Fibroblast of peridontal ligament (primary cell): ENCODE data around the gene NRIP3.
"Not testable (repeated sequence)": the region's sequence is repeated elsewhere in the genome, so short reads cannot be mapped to it uniquely, and the experiment has no call there.

ENCODE experiments used
- DNase-seq: peaks from one replicate; pipeline ENCODE4 v3.0.0-alpha.2; 2010; ENCODE audit errors: extremely low read depth

Gene NRIP3

GRCh38 chr11:9016916-9017642, 13.3 kb upstream of the NRIP3 start:
- no peak for DNase-seq

DNA sequence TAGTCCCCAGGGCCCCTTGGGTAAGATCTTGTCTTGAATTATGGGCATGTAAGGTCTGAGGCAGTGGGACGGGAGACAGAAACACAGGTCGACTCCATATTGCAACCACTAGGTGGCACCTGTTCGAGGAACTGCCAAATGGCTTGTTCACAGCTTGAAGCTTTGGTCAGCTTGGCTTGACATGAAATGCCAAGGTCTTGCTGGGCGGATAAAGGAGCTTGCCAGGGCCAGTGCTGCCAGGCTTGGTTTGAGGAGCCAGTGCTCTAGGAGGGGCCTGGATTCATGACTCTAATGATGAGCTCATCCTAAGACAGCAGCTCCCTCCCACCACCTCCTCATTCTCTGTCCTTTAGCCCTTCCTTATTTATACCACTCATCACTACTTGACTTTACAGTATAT, 11.9 kb upstream of the NRIP3 start:
- DNase-seq: peak; percentile 83

- DNase-seq: no peak
Measured at GRCh38 chr11:9014826-9015225, 11.0 kb upstream of the NRIP3 start.

GRCh38 chr11:9013373-9013772, 9.6 kb upstream of the NRIP3 start:
- no peak for DNase-seq

GRCh38 chr11:9009538-9009937, 5.7 kb upstream of the NRIP3 start:
- not testable (repeated sequence) for DNase-seq

DNA sequence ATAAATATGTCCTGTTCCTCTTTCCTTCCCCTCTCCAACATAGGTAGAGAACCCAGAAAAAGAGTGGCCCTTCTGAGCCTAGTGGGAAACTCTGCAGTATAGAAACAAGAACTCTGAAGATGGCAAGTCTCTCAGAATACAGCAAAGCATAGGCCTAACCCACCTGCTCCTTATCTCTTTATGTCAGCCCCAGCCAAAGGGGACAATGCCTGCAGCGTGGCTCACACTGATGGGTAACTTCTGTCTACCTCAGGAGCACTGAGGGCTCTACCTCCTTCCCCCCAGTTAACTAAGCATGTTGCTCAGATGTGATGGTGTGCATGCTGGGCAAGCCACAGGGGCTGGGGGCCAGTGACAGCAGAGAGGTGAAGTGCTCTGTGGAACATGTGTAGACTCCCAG, 4.9 kb upstream of the NRIP3 start:
- no peak for DNase-seq

DNA sequence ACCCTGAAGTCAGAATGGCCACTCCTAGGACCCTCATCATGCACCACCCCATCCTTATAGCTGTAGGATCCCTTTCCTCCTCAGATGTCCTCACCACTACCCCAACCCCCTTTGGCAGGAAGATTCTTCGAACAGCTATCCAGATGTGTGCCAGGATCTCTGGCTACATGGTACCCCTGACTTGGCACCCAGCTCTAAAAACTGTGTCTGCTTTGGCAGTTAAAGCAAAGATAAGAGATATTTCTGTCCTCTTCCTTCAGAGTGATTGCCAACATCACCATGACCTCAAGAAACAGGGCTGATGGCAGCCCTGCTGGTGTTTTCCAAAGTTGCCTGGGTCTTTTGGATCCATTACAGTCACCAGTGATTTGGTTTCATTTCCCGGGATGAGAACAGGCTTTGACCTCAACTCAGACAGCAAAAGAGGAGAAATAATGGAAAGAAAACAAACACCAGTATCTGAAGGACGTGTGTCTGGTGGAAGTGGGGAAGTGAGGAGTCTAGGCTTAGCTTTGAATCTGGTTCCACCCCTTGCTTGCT, 4.3 kb upstream of the NRIP3 start:
- DNase-seq: no peak

GRCh38 chr11:9005087-9005486, 1.3 kb upstream of the NRIP3 start:
- DNase-seq: no peak

DNA sequence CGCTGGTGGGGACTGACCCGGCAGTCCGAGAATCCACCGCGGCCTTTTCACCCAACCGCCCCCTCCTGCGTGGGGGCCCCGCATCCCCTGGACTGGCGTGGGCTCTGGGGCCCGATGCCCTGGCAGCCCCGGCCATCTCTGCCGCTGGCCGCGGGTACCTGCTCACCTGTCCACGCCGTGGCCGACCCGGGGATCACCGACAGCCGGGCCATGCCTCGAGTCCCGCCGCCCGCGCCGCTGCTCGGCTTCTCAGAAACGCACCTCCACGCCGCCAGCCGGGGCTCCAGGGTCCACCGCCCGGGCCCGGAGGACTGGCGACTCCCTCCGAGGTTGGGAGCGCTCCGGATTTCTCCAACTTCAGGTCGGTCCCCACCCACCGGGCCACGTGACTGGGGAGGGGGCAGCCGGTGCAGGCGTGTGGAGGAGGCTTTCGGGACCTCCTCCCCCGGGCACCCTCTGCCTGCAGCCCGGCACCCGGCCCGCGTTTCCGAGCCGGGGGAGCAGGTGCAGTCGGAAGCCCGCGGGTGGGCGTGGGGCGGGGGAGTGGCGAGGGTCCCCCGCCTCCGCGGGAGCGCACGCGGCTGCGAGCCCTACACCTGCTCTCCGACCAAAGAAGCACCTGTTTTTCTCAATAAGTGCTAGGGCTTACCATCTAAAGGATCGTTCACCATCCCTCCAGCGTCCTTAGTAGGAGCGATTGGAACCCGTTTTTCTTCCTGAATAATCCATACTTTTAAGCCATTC, 554 bp upstream of the NRIP3 start:
- no peak for DNase-seq

- no peak for DNase-seq
Measured at GRCh38 chr11:9002920-9003572, 755 bp downstream of the NRIP3 start.

DNA sequence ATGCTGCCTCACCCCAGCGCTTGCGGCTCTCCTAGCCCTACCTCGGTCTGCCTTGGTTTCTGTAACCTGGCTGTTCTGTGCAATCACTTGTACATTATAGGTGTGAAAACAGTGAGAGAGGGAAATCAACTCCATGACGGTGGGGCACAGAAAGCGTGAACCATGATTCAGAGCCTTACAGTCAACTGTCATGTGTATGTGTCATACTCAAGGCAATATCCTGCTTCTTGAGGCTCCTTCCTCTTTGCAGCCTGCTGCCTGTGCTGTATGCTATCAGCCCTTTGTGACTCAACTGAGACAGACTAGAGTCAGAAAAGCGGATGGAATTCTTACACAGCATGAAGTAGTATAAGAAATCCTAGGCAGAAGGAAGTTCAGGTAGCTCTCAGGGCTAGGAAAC, 2.1 kb downstream of the NRIP3 start:
- DNase-seq: peak; percentile 56

DNA sequence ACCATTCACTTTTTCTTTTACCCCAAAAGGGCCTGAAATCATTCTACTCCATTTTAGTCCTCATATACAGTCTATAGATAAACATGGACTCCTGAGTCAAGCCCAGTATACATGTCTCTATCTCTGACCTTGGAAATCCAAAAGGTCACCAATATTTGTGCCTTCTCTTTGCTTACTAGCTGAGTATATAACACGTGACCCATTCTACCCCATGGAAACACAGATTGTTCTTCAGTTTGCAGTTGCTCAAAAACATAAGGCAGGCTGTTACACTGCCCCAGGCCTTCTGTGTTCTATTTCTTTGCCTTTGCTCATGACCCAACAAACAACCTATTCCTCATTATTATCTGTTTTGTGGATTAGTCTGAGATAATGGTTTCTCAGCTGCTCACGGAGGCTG, 5.8 kb downstream of the NRIP3 start:
- no peak for DNase-seq

DNA sequence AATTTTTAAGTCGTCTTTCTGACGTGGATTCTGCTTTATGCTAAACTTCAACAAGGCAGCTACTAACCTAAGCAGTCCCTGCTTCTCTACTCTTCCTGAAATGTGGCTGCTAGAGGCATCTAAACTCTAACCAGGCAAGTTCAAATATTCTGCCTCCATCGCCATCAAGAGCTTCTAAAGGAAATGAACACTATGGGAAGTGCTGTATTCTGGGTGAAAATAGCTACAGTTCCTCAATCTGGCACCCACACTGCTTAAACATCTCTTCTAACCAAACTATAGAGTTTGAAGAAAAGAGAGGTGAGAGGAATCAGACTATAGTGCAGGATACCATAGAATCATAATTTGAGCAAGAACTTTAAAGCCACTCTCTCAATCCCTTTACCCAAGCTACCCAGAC, 6.3 kb downstream of the NRIP3 start:
- DNase-seq: no peak

DNA sequence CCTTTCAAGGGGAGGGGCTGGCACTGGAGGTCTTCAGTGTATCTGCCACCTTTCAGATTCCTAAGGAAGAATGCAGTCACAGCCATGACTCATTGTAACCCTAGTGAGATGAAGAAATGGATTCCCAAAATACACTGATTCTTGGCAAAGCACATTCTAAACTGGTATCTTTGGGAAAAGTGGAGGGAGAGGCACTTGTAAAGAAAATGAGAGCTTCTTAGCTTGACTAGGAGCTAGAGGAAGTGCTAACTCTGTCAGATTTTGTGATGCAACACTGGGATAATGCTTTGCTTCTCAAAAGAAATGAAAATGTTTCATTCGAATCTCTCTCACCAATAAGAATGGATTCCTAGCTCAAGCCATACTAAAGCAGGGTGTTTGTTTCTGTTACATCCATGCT, 14.3 kb downstream of the NRIP3 start:
- DNase-seq: peak; percentile 77

DNA sequence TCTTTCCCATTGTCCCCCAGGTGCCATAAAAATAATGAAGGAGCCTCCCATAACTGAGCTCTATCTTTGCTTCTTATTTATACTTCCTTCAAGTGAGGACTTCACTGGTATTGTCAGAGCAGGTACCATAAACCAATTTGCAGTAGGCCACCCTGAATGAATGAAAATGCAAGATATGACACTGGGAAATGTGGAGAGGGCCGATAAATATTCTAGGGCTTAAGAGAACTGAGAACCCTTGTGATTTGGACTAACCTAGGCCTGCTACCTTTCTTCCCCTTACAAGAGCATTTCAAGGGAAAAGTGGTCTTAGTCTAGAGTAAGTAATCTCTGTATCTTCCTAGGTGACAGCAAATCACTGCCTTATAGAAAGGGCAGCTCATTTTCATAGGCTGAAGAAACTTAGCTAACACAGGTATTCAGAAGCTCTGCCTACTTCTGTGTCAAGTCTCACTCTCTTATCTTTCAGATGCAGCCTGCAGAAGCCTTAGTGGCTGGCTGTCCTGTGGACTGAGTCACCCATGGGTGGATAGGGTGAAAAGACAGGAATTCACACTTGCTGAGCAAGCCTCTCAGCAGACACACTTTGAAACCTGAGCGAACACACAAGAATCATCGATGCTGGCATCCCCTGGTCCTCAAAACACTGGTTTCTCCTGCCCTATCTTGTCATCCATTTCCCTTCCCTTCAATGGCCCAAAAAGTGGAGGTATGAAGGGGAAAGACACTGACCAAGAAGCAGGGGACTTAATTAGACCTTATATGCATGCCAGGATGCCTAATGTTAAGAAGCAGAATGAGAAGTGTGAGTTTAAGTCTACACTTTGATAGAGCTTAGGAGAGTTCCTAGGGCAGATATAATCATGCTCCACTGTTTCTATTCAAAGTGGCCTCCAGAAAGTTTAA, 15.2 kb downstream of the NRIP3 start:
- DNase-seq: no peak

- no peak for DNase-seq
Measured at GRCh38 chr11:8987446-8987845, 16.4 kb downstream of the NRIP3 start.

DNA sequence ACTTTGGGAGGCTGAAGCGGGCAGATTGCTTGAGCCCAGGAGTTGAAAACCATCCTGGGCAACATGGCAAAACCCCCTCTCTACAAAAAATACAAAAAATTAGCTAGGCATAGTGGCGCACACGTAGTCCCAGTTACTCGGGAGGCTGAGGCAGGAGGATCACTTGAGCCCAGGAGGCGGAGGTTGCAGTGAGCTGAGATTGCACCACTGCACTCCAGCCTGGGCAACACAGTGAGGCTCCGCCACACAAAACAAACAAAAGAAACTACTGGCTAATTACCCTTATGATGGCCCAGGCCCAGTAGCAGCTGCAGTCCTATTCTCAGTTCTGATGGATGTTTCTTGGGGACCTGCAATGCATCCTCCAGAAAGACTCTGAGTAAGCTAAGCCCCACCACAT, 17.0 kb downstream of the NRIP3 start:
- not testable (repeated sequence) for DNase-seq

DNA sequence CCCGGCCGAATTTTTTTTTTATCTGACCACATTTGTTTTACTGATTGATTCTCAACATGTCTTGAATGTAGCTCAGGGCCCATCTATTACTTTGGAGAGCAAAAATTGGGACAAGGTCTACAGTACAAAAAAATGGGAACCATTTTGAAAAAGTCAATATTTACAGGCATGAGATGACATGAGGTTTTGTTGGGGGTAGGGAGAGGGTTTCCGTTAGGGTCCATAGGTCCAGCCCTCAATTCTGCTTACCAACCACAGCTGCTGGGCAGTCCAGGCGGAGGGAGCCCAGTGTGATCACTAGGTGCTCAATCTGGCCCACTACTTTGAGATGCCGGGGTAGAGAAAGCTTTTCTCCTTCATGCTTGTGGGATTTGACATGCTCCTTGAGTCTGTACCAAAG, 18.3 kb downstream of the NRIP3 start:
- DNase-seq: no peak

- no peak for DNase-seq
Measured at GRCh38 chr11:8983552-8983951, 20.2 kb downstream of the NRIP3 start.

GRCh38 chr11:8980485-8980884, 23.3 kb downstream of the NRIP3 start:
- DNase-seq: no peak

DNA sequence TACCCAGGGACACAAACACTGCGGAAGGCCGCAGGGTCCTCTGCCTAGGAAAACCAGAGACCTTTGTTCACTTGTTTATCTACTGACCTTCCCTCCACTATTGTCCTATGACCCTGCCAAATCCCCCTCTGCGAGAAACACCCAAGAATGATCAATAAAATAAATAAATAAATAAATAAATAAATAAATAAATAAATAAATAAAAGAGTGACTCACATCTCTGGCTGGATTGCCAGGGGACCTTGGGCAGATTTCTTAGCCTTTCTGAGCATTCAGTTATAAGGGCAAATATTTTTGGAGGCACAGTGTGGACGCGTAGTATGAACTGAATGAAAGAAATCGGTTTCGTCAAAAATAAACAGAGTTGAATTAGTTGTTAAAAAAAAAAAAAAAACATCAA, 24.4 kb downstream of the NRIP3 start:
- DNase-seq: not testable (repeated sequence)

DNA sequence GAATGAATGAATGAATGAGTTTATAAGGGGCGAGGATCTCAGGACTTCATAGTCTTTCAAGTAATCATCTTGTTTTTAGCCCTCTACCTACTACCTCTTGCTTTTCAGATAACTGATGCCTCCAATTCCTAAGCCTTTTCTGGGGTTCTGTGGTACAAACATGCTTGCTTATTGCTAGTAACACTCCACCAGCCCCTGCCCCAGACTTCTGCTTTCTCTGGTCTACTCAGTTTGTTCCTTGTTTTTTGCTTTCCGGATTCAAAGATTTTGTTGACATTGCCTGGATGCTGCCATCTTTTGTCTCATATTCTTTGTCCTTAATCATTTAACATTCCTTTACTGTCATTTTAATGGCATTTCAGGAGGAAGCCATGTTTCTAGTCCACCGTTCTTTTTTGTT, 30.7 kb downstream of the NRIP3 start:
- no peak for DNase-seq
